Right lobe of liver (tissue), 6 donors: ENCODE results near the gene ASIC2. TPM values are rescaled to one million over a fixed set of nuclear protein-coding genes. Genes with fewer than 3 reads are reported as not detected.

Experiments used
- ATAC-seq, 4 donors: fragments of 200-7000 bp; cut with Tn5 transposase; one replicate each; pipeline ENCODE4 v1.9.1; 2020; ENCODE audit warnings: mild to moderate bottlenecking in 4 of 4, moderate library complexity in 4 of 4
- DNase-seq, 3 donors: peaks; one replicate each; pipeline ENCODE4 v3.0.0-alpha.2; 2020
- H3K27ac ChIP-seq, 3 donors: fragments of 200-600 bp; one replicate each; pipeline ENCODE4 v1.8.0; 2022
- H3K27me3 ChIP-seq, 2 donors: fragments of 200-600 bp; one replicate each; pipeline ENCODE4 v1.8.0; 2022
- H3K36me3 ChIP-seq, 4 donors: fragments of 200-600 bp; sonication (generic) in 1 of 4; one replicate each; pipeline versions ENCODE4 v1.5.1 to v1.8.0; 2017 to 2022; ENCODE audit warnings: control low read depth in 1 of 4
- H3K4me1 ChIP-seq, 4 donors: fragments of 200-600 bp; sonication (generic) in 1 of 4; one replicate each; pipeline versions ENCODE4 v1.5.1 to v1.8.0; 2017 to 2022; ENCODE audit warnings: control low read depth in 1 of 4
- H3K4me3 ChIP-seq, 3 donors: fragments of 200-600 bp; one replicate each; pipeline ENCODE4 v1.8.0; 2022
- H3K9me3 ChIP-seq, 4 donors: fragments of 200-600 bp; sonication (generic) in 1 of 4; one replicate each; pipeline versions ENCODE4 v1.5.1 to v1.8.0; 2017 to 2022; ENCODE audit warnings: control low read depth in 1 of 4
- CTCF ChIP-seq, 4 donors: fragments of 200-600 bp in 3 of 4; fragments of 450-650 bp in 1 of 4; IDR thresholded peaks; one replicate each; pipeline versions ENCODE4 v1.5.1 to v1.8.0; 2016 to 2022; ENCODE audit warnings: antibody characterized with exemption in 4 of 4, mild to moderate bottlenecking in 2 of 4
- POLR2A ChIP-seq: fragments of 450-650 bp; IDR thresholded peaks from one replicate; pipeline ENCODE4 v1.6.1; 2017; ENCODE audit warnings: antibody characterized with exemption, mild to moderate bottlenecking
- WGBS: methylation state at CpG from one replicate; pipeline ENCODE4 v1.1.6; 2018; ENCODE audit warnings: low coverage, low lambda C conversion rate; ENCODE audit not compliant: insufficient coverage; ENCODE audit errors: missing lambda C conversion rate; 5-methylcytosine and 5-hydroxymethylcytosine counted together
- intact Hi-C, 2 donors: fragments of 100-400 bp; cut with DNase I; formaldehyde crosslinking; loops; one replicate each; pipeline versions ENCODE4 v1.11.2 to v1.14.1; 2022
- total RNA-seq, 6 experiments: library from RNA; depleted of rRNA in 2 of 6; stranded (reverse); fragments of >200 nt in 2 of 6; fragmentation: NEBNext Ultra II Directional in 3 of 6; extraction: Animal tissue kit (Norgen Biotek cat#: 25700) in 3 of 6; gene quantifications; one replicate each; pipeline versions ENCODE4 v1.1.0 to v1.2.4, GENCODE V29; 2016 to 2023
- donor health status: DM: no; HTN: yes; CAD: no.
- donor health status: DM: no; HTN: no; CAD: no.
- donor health status: DM: no; HTN: no; CAD: no.
- donor health status: DM: no; HTN: yes; CAD: no.
- donor health status: DM: no; HTN: yes; CAD: no.

The ASIC2 gene
- total RNA-seq, 6 experiments from 2014 or later, result 0.11 to 0.31 (median 0.12) TPM; not detected in 3

GRCh38 chr17:33234930-33235685 is 58.0 kb downstream of the ASIC2 start:
- Histone ChIP-seq H3K4me3 (no peak overlapping the region), H3K27me3 (no peaks in the 10 kb centered on the region), H3K9me3 (no peaks in the 10 kb centered on the region), H3K27ac (no peak overlapping the region), H3K36me3 (no peaks in the 10 kb centered on the region), H3K4me1 (no peaks in the 10 kb centered on the region)
- DNase-seq, result peak in 1 of 3 donors; percentile 54
- intact Hi-C loops, result no loop called here
- TF ChIP-seq CTCF (IDR thresholded peaks at IDR 0.05), result no peak
- TF ChIP-seq POLR2A, result no peak
- WGBS, result 69% methylated on average over 3 of the region's 6 CpGs
- ATAC-seq, result peak in 1 of 4 donors; percentile 94

- WGBS, result 60% methylated on average over 2 of the region's 4 CpGs
- Histone ChIP-seq H3K27ac (no peak overlapping the region), H3K36me3 (no peaks in the 10 kb centered on the region), H3K4me1 (no peaks in the 10 kb centered on the region), H3K27me3 (no peaks in the 10 kb centered on the region), H3K4me3 (no peak overlapping the region), H3K9me3 (no peaks in the 10 kb centered on the region)
- intact Hi-C loops, result no loop called here
- ATAC-seq (no peak), DNase-seq (no peak)
- no peak for TF ChIP-seq POLR2A
- no peak for TF ChIP-seq CTCF (IDR thresholded peaks at IDR 0.05)
Observed at GRCh38 chr17:33234233-33234632, 58.9 kb downstream of the ASIC2 start.

GRCh38 chr17:33233811-33234177 is 59.3 kb downstream of the ASIC2 start:
- DNase-seq (no peak), ATAC-seq (peak in 1 of 4 donors; percentile 34)
- TF ChIP-seq POLR2A, result no peak
- TF ChIP-seq CTCF (IDR thresholded peaks at IDR 0.05), result no peak
- Histone ChIP-seq H3K9me3 (no peaks in the 10 kb centered on the region), H3K27ac (no peak overlapping the region), H3K4me3 (no peak overlapping the region), H3K36me3 (no peaks in the 10 kb centered on the region), H3K27me3 (no peaks in the 10 kb centered on the region), H3K4me1 (no peaks in the 10 kb centered on the region)
- intact Hi-C loops, result no loop called here
- WGBS, result 41% methylated on average over 5 of the region's 5 CpGs

- ATAC-seq, result no peak
- TF ChIP-seq POLR2A (no peak), CTCF (IDR thresholded peaks at IDR 0.05) (no peak)
- Histone ChIP-seq H3K27me3 (no peaks in the 10 kb centered on the region), H3K9me3 (no peaks in the 10 kb centered on the region), H3K4me1 (peaks cover 0 to 7% (median 0%) of the 10 kb centered on the region in 4 donors), H3K4me3 (no peak overlapping the region), H3K36me3 (no peaks in the 10 kb centered on the region), H3K27ac (no peak overlapping the region)
- intact Hi-C loops, result no loop called here
- no peak for DNase-seq
- WGBS, result 74% methylated on average over 6 of the region's 7 CpGs
Observed at GRCh38 chr17:33229499-33229898, 63.6 kb downstream of the ASIC2 start.
